HG02943 (cell line): ENCODE results near the gene S100A5.
"Not testable (repeated sequence)": the region's sequence is repeated elsewhere in the genome, so short reads cannot be mapped to it uniquely, and the experiment has no call there.

Experiments
- ATAC-seq: cut with Tn5 transposase; IDR thresholded peaks from one replicate; pipeline ENCODE4 v1.9.1; 2021; ENCODE audit warnings: mild to moderate bottlenecking, low read depth, moderate library complexity; ENCODE audit not compliant: unreplicated experiment

S100A5 gene

GRCh38 chr1:153540394-153541361, at the start of gene S100A5:
S100A5 (minus strand) TSS chr1:153540934; CDS start chr1:153540191, 743 bp downstream.
- no peak for ATAC-seq

GRCh38 chr1:153588482-153588881, 47.7 kb upstream of the S100A5 start:
- no peak for ATAC-seq

- not testable (repeated sequence) for ATAC-seq
Observed at GRCh38 chr1:153588033-153588432, 47.3 kb upstream of the S100A5 start.

GRCh38 chr1:153587314-153587713, 46.6 kb upstream of the S100A5 start:
- ATAC-seq, result no peak

- ATAC-seq, result no peak
Observed at GRCh38 chr1:153586347-153586746, 45.6 kb upstream of the S100A5 start.

GRCh38 chr1:153585006-153585405, 44.3 kb upstream of the S100A5 start:
- no peak for ATAC-seq

GRCh38 chr1:153583976-153584375, 43.2 kb upstream of the S100A5 start:
- no peak for ATAC-seq

GRCh38 chr1:153583514-153583913, 42.8 kb upstream of the S100A5 start:
- not testable (repeated sequence) for ATAC-seq

- ATAC-seq, result not testable (repeated sequence)
Observed at GRCh38 chr1:153582836-153583235, 42.1 kb upstream of the S100A5 start.

- no peak for ATAC-seq
Observed at GRCh38 chr1:153578936-153579335, 38.2 kb upstream of the S100A5 start.

- no peak for ATAC-seq
Observed at GRCh38 chr1:153578490-153578889, 37.8 kb upstream of the S100A5 start.

- no peak for ATAC-seq
Observed at GRCh38 chr1:153577624-153578051, 36.9 kb upstream of the S100A5 start.

GRCh38 chr1:153577138-153577537, 36.4 kb upstream of the S100A5 start:
- ATAC-seq, result no peak

GRCh38 chr1:153575497-153575896, 34.8 kb upstream of the S100A5 start:
- ATAC-seq, result not testable (repeated sequence)

GRCh38 chr1:153575081-153575491, 34.4 kb upstream of the S100A5 start:
- ATAC-seq, result not testable (repeated sequence)

- no peak for ATAC-seq
Observed at GRCh38 chr1:153573351-153573750, 32.6 kb upstream of the S100A5 start.

- no peak for ATAC-seq
Observed at GRCh38 chr1:153572569-153573015, 31.9 kb upstream of the S100A5 start.

- no peak for ATAC-seq
Observed at GRCh38 chr1:153571706-153572105, 31.0 kb upstream of the S100A5 start.

GRCh38 chr1:153570874-153571273, 30.1 kb upstream of the S100A5 start:
- no peak for ATAC-seq

GRCh38 chr1:153569465-153569864, 28.7 kb upstream of the S100A5 start:
- no peak for ATAC-seq

- no peak for ATAC-seq
Observed at GRCh38 chr1:153568367-153569099, 27.8 kb upstream of the S100A5 start.
